ENCODE results near the gene HAL.

Gene HAL

GRCh38 chr12:96006727-96007126 lies 10.6 kb upstream of the HAL start:
- DNase-seq: no peak

GRCh38 chr12:96000858-96001257 lies 4.7 kb upstream of the HAL start:
- no peak for DNase-seq

- DNase-seq: no peak
Measured at GRCh38 chr12:95999484-95999883, 3.3 kb upstream of the HAL start.

GRCh38 chr12:95998611-95999286 lies 2.6 kb upstream of the HAL start:
- peak; percentile 55 for DNase-seq

- no peak for DNase-seq
Measured at GRCh38 chr12:95997911-95998510, 1.9 kb upstream of the HAL start.

- no peak for DNase-seq
Measured at GRCh38 chr12:95997276-95997675, 1.1 kb upstream of the HAL start.

GRCh38 chr12:95995238-95996031 lies 709 bp downstream of the HAL start:
- no peak for DNase-seq

GRCh38 chr12:95994476-95994875 lies 1.7 kb downstream of the HAL start:
- DNase-seq: no peak

GRCh38 chr12:95993907-95994306 lies 2.2 kb downstream of the HAL start:
- DNase-seq: no peak

- no peak for DNase-seq
Measured at GRCh38 chr12:95990136-95990535, 6.0 kb downstream of the HAL start.

GRCh38 chr12:95989504-95990123 lies 6.5 kb downstream of the HAL start:
- DNase-seq: no peak

GRCh38 chr12:95988506-95989275 lies 7.5 kb downstream of the HAL start:
- DNase-seq: no peak

GRCh38 chr12:95986635-95987570 lies 9.2 kb downstream of the HAL start:
- no peak for DNase-seq

- no peak for DNase-seq
Measured at GRCh38 chr12:95984682-95985081, 11.5 kb downstream of the HAL start.

GRCh38 chr12:95982602-95983001 lies 13.5 kb downstream of the HAL start:
- DNase-seq: no peak

GRCh38 chr12:95980437-95980836 lies 15.7 kb downstream of the HAL start:
- no peak for DNase-seq

- DNase-seq: no peak
Measured at GRCh38 chr12:95978774-95979173, 17.4 kb downstream of the HAL start.

GRCh38 chr12:95978351-95978750 lies 17.8 kb downstream of the HAL start:
- DNase-seq: no peak

- DNase-seq: no peak
Measured at GRCh38 chr12:95977764-95978305, 18.3 kb downstream of the HAL start.

- DNase-seq: peak; percentile 8
Measured at GRCh38 chr12:95976416-95976832, 19.7 kb downstream of the HAL start.

- no peak for DNase-seq
Measured at GRCh38 chr12:95975491-95975890, 20.7 kb downstream of the HAL start.
